Panc1 (cell line): ENCODE measurements around the gene ELMO1. TPM values are rescaled to one million over a fixed set of nuclear protein-coding genes. Genes with fewer than 3 reads are reported as not detected.

Experiments used
- ATAC-seq: fragments of 200-7000 bp; cut with Tn5 transposase; 2 replicates; pipeline ENCODE4 v1.9.1; 2020; ENCODE audit warnings: mild to moderate bottlenecking, moderate library complexity
- BruUV-seq: library from RNA; stranded (reverse); fragments of 400-500 nt; replicated peaks from 2 replicates; lab custom pipeline; 2021; lab: Mats Ljungman, UMichigan
- CTCF ChIA-PET: fragments of 300-600 bp; sonication (Branson Sonifier 250); formaldehyde crosslinking; loops from one replicate; lab custom pipeline; 2022; ENCODE audit warnings: antibody characterized with exemption; lab: Charles Lee
- POLR2A ChIA-PET: fragments of 300-600 bp; sonication (Branson Sonifier 250); formaldehyde crosslinking; loops from one replicate; lab custom pipeline; 2022; ENCODE audit warnings: antibody characterized with exemption; lab: Charles Lee
- DNase-seq: peaks from one replicate; pipeline ENCODE4 v3.0.0-alpha.2; 2010; ENCODE audit warnings: low read depth, low spot score
- H3K27ac ChIP-seq: 2 replicates; pipeline ENCODE4 v1.5.1; 2011; ENCODE audit warnings: mild to moderate bottlenecking, low read length, inconsistent platforms
- H3K27me3 ChIP-seq: fragments of 200-500 bp; sonication (Bioruptor generic); 2 replicates; pipeline ENCODE4 v1.6.0; 2014; ENCODE audit warnings: low read length, inconsistent platforms; ENCODE audit not compliant: control insufficient read depth, insufficient read depth
- H3K36me3 ChIP-seq: fragments of 200-500 bp; sonication (Bioruptor generic); 2 replicates; pipeline ENCODE4 v1.5.1; 2014; ENCODE audit warnings: inconsistent platforms, mild to moderate bottlenecking, low read length, moderate library complexity; ENCODE audit not compliant: control insufficient read depth, insufficient read depth
- H3K4me1 ChIP-seq: 2 replicates; pipeline ENCODE4 v1.5.1; 2011; ENCODE audit warnings: inconsistent platforms, mild to moderate bottlenecking, low read length, moderate library complexity; ENCODE audit not compliant: control insufficient read depth, insufficient read depth
- H3K4me3 ChIP-seq, 2 experiments: 2 replicates each; pipeline ENCODE4 v1.5.1; 2011 to 2012; ENCODE audit warnings: low read depth in 2 of 2, low read length in 2 of 2, mild to moderate bottlenecking in 2 of 2, inconsistent platforms in 1 of 2, moderate library complexity in 1 of 2
- H3K9me3 ChIP-seq: fragments of 200-500 bp; sonication (Bioruptor generic); 2 replicates; pipeline ENCODE4 v1.5.1; 2014; ENCODE audit warnings: low read depth, mild to moderate bottlenecking, inconsistent platforms, low read length, moderate library complexity; ENCODE audit not compliant: control insufficient read depth, insufficient read depth
- CTCF ChIP-seq: fragments of 450-650 bp; IDR thresholded peaks from 2 replicates; pipeline ENCODE4 v1.5.1; 2017; ENCODE audit warnings: mild to moderate bottlenecking
- POLR2AphosphoS5 ChIP-seq: IDR thresholded peaks from 2 replicates; pipeline ENCODE4 v1.6.1; 2012; ENCODE audit warnings: mild to moderate bottlenecking, low read depth, low read length, moderate library complexity
- REST ChIP-seq, 2 experiments: IDR thresholded peaks; 2 replicates each; pipeline ENCODE4 v1.6.1; 2011 to 2012; ENCODE audit warnings: low read depth in 2 of 2, control low read depth in 1 of 2, low read length in 1 of 2, mild to moderate bottlenecking in 1 of 2, moderate library complexity in 1 of 2; ENCODE audit not compliant: insufficient read depth in 1 of 2
- SIN3A ChIP-seq: IDR thresholded peaks from 2 replicates; pipeline ENCODE4 v1.6.1; 2012; ENCODE audit warnings: low read depth, mild to moderate bottlenecking, low read length, moderate library complexity, borderline replicate concordance; ENCODE audit not compliant: insufficient read depth
- TCF7L2 ChIP-seq: IDR thresholded peaks from 2 replicates; pipeline ENCODE4 v1.6.1; 2011; ENCODE audit warnings: mild to moderate bottlenecking, low read depth, low read length, inconsistent platforms
- in situ Hi-C: cut with HindIII; loops from 2 replicates; pipeline ENCODE4 v1.10.0; 2016; ENCODE audit warnings: low sequenced_read_pairs, low pct_unique_long_range_greater_than_20kb
- intact Hi-C: fragments of 100-400 bp; cut with micrococcal nuclease; formaldehyde crosslinking; loops from one replicate; pipeline ENCODE4 v1.10.0; 2022; ENCODE audit not compliant: unreplicated experiment
- total RNA-seq: library from RNA; stranded (reverse); gene quantifications from one replicate; pipeline ENCODE4 v1.2.1, GENCODE V29; 2021; ENCODE audit not compliant: unreplicated experiment

The ELMO1 gene
- total RNA-seq, 1 experiment from 2014 or later, result 0.80 TPM

- no peaks in the 10 kb centered on the region for H3K36me3 ChIP-seq
- no peak for TF ChIP-seq POLR2AphosphoS5
- TF ChIP-seq REST (IDR thresholded peaks at IDR 0.05; ENCODE audit: insufficient read depth in 1 of 2, low read depth in 2 of 2, low read length in 1 of 2), result no peak
- no peak for TF ChIP-seq CTCF
- no peak for TF ChIP-seq TCF7L2
- no peak for TF ChIP-seq SIN3A
- H3K27ac ChIP-seq, result no peak overlapping the region
- H3K4me1 ChIP-seq, result no peaks in the 10 kb centered on the region
- POLR2A ChIA-PET, result no interaction called here
- H3K4me3 ChIP-seq, result no peak overlapping the region
- no peaks in the 10 kb centered on the region; the same call in 1 of the 2 replicates for H3K9me3 ChIP-seq
- in situ Hi-C loops, result no loop called here
- intact Hi-C loops, result no loop called here
- H3K27me3 ChIP-seq, result no peaks in the 10 kb centered on the region
- DNase-seq (no peak), ATAC-seq (no peak)
- CTCF ChIA-PET, result no interaction called here
- no TSS peak for BruUV-seq
Observed at GRCh38 chr7:36861656-36862055, 587.0 kb downstream of the ELMO1 start.

GRCh38 chr7:36860681-36861080 lies 588.0 kb downstream of the ELMO1 start:
- intact Hi-C loops, result no loop called here

More at GRCh38 chr7:36860681-36861080, 588.0 kb downstream of the ELMO1 start:
- in situ Hi-C loops, result no loop called here
- no peaks in the 10 kb centered on the region for H3K27me3 ChIP-seq
- H3K4me1 ChIP-seq, result no peaks in the 10 kb centered on the region
- CTCF ChIA-PET, result no interaction called here
- POLR2A ChIA-PET, result no interaction called here
- H3K4me3 ChIP-seq, result no peak overlapping the region
- ATAC-seq (no peak), DNase-seq (no peak)
- H3K36me3 ChIP-seq, result no peaks in the 10 kb centered on the region
- TF ChIP-seq POLR2AphosphoS5 (no peak), REST (IDR thresholded peaks at IDR 0.05; ENCODE audit: insufficient read depth in 1 of 2, low read depth in 2 of 2, low read length in 1 of 2) (no peak), SIN3A (no peak), CTCF (no peak), TCF7L2 (no peak)
- BruUV-seq, result no TSS peak
- H3K9me3 ChIP-seq, result no peaks in the 10 kb centered on the region; the same call in 1 of the 2 replicates
- no peak overlapping the region for H3K27ac ChIP-seq
